ENCODE results near the gene DUS2. TPM values are rescaled to one million over a fixed set of nuclear protein-coding genes. Genes with fewer than 3 reads are reported as not detected.

DUS2 gene
- polyA plus RNA-seq, 1 experiment, result 14.1 TPM

- no peak for TF ChIP-seq CTCF (IDR thresholded peaks at IDR 0.05; ENCODE audit: low read depth, low read length)
- DNase-seq (ENCODE audit: low read depth, low spot score), result no peak
- Histone ChIP-seq H3K9me3 (ENCODE audit: control insufficient read depth, insufficient read depth, low read length) (no peaks in the 10 kb centered on the region), H3K27me3 (ENCODE audit: control insufficient read depth, insufficient read depth, low read length) (no peaks in the 10 kb centered on the region), H3K4me3 (ENCODE audit: low read depth, low read length) (no peak overlapping the region), H3K27ac (ENCODE audit: low read depth, low read length) (no peak overlapping the region)
- CTCF ChIA-PET, result no interaction called here
- POLR2A ChIA-PET, result no interaction called here
These were observed 55.8 kb downstream of the DUS2 start for GRCh38 chr16:68078701-68079375.

- CTCF ChIA-PET, result no interaction called here
- Histone ChIP-seq H3K27ac (ENCODE audit: low read depth, low read length) (no peak overlapping the region), H3K9me3 (ENCODE audit: control insufficient read depth, insufficient read depth, low read length) (no peaks in the 10 kb centered on the region), H3K4me3 (ENCODE audit: low read depth, low read length) (no peak overlapping the region), H3K27me3 (ENCODE audit: control insufficient read depth, insufficient read depth, low read length) (no peaks in the 10 kb centered on the region)
- POLR2A ChIA-PET, result no interaction called here
- TF ChIP-seq CTCF (IDR thresholded peaks at IDR 0.05; ENCODE audit: low read depth, low read length), result no peak
- DNase-seq (ENCODE audit: low read depth, low spot score), result no peak
These were observed 56.2 kb downstream of the DUS2 start for GRCh38 chr16:68079376-68079625.

GRCh38 chr16:68079626-68080344, 56.7 kb downstream of the DUS2 start:
- no peaks in the 10 kb centered on the region for H3K9me3 ChIP-seq (ENCODE audit: control insufficient read depth, insufficient read depth, low read length)
- H3K27ac ChIP-seq (ENCODE audit: low read depth, low read length), result no peak overlapping the region
- ChIA-PET POLR2A (no interaction called here), CTCF (no interaction called here)
- TF ChIP-seq CTCF (IDR thresholded peaks at IDR 0.05; ENCODE audit: low read depth, low read length), result no peak
- no peak overlapping the region for H3K4me3 ChIP-seq (ENCODE audit: low read depth, low read length)
- DNase-seq (ENCODE audit: low read depth, low spot score), result no peak
- no peaks in the 10 kb centered on the region for H3K27me3 ChIP-seq (ENCODE audit: control insufficient read depth, insufficient read depth, low read length)

- no peaks in the 10 kb centered on the region for H3K9me3 ChIP-seq (ENCODE audit: control insufficient read depth, insufficient read depth, low read length)
- H3K4me3 ChIP-seq (ENCODE audit: low read depth, low read length), result no peak overlapping the region
- no peak for DNase-seq (ENCODE audit: low read depth, low spot score)
- no peak overlapping the region for H3K27ac ChIP-seq (ENCODE audit: low read depth, low read length)
- ChIA-PET POLR2A (no interaction called here), CTCF (no interaction called here)
- TF ChIP-seq CTCF (IDR thresholded peaks at IDR 0.05; ENCODE audit: low read depth, low read length), result no peak
- H3K27me3 ChIP-seq (ENCODE audit: control insufficient read depth, insufficient read depth, low read length), result no peaks in the 10 kb centered on the region
These were observed 59.0 kb downstream of the DUS2 start for GRCh38 chr16:68081861-68082628.

All from AG04450 (cell line).